Measurements from ENCODE around the gene VPS45.

The VPS45 gene

GRCh38 chr1:150194381-150195031 is 126.9 kb downstream of the VPS45 start:
- DNase-seq (ENCODE audit: low read depth) = peak; percentile 94

All from amniotic epithelial cell (primary cell).